Chondrocyte (in vitro differentiated cells): Measurements from ENCODE around the gene ARHGAP32. TPM values are rescaled to one million over a fixed set of nuclear protein-coding genes. Genes with fewer than 3 reads are reported as not detected.

Experiments used
- DNase-seq: peaks from one replicate; pipeline ENCODE4 v3.0.0; 2021; ENCODE audit warnings: mixed read lengths, low spot score
- H3K27ac Mint-ChIP-seq: one replicate; pipeline ENCODE4 v1.8.0; 2021; ENCODE audit warnings: mild to moderate bottlenecking, moderate library complexity, mixed read lengths; ENCODE audit not compliant: unreplicated experiment
- H3K27me3 Mint-ChIP-seq: 2 replicates; pipeline ENCODE4 v1.8.0; 2021; ENCODE audit warnings: low read depth, mixed read lengths
- H3K36me3 Mint-ChIP-seq: 2 replicates; pipeline ENCODE4 v1.8.0; 2021; ENCODE audit warnings: low read depth, mixed read lengths
- H3K4me1 Mint-ChIP-seq: 2 replicates; pipeline ENCODE4 v1.8.0; 2021; ENCODE audit warnings: low read depth, mild to moderate bottlenecking, mixed read lengths
- H3K4me3 Mint-ChIP-seq: one replicate; pipeline ENCODE4 v1.8.0; 2021; ENCODE audit warnings: mild to moderate bottlenecking, moderate library complexity, mixed read lengths; ENCODE audit not compliant: unreplicated experiment
- H3K9me3 Mint-ChIP-seq: 2 replicates; pipeline ENCODE4 v1.8.0; 2021; ENCODE audit warnings: low read depth, mixed read lengths
- CTCF ChIP-seq: fragments of 200-600 bp; sonication (generic); IDR thresholded peaks from 2 replicates; pipeline ENCODE4 v1.5.0; 2021; ENCODE audit warnings: antibody characterized with exemption, mild to moderate bottlenecking, moderate library complexity
- total RNA-seq: library from RNA; stranded (reverse); gene quantifications from 3 replicates; pipeline ENCODE4 v1.2.1, GENCODE V29; 2021

Gene ARHGAP32
- total RNA-seq, 1 donor from 2014 or later = 15.8 TPM

GRCh38 chr11:129213261-129213660 is 21.1 kb upstream of the ARHGAP32 start:
- Mint-ChIP-seq H3K4me3 (no peak overlapping the region), H3K9me3 (peaks cover 3% of the 10 kb centered on the region), H3K36me3 (no peaks in the 10 kb centered on the region), H3K4me1 (peaks cover 32% of the 10 kb centered on the region), H3K27me3 (no peaks in the 10 kb centered on the region), H3K27ac (no peak overlapping the region)
- TF ChIP-seq CTCF = no peak
- DNase-seq = no peak

- Mint-ChIP-seq H3K27me3 (no peaks in the 10 kb centered on the region), H3K4me1 (peaks cover 39% of the 10 kb centered on the region), H3K36me3 (no peaks in the 10 kb centered on the region), H3K27ac (no peak overlapping the region), H3K9me3 (peaks cover 9% of the 10 kb centered on the region), H3K4me3 (no peak overlapping the region)
- DNase-seq = no peak
- TF ChIP-seq CTCF = no peak
These were observed 19.3 kb upstream of the ARHGAP32 start for GRCh38 chr11:129211397-129211796.

GRCh38 chr11:129210831-129211181 is 18.7 kb upstream of the ARHGAP32 start:
- Mint-ChIP-seq H3K9me3 (peaks cover 9% of the 10 kb centered on the region), H3K36me3 (no peaks in the 10 kb centered on the region), H3K27ac (no peak overlapping the region)

GRCh38 chr11:129209891-129210830 is 18.0 kb upstream of the ARHGAP32 start:
- Mint-ChIP-seq H3K4me3 (no peak overlapping the region), H3K27me3 (no peaks in the 10 kb centered on the region), H3K4me1 (peaks cover 35% of the 10 kb centered on the region), H3K36me3 (no peaks in the 10 kb centered on the region), H3K9me3 (peaks cover 9% of the 10 kb centered on the region), H3K27ac (no peak overlapping the region)
- no peak for TF ChIP-seq CTCF
- DNase-seq = no peak

More at GRCh38 chr11:129210831-129211181, 18.7 kb upstream of the ARHGAP32 start:
- H3K4me1 Mint-ChIP-seq = peaks cover 36% of the 10 kb centered on the region
- no peak overlapping the region for H3K4me3 Mint-ChIP-seq
- no peak for DNase-seq
- no peaks in the 10 kb centered on the region for H3K27me3 Mint-ChIP-seq
- no peak for TF ChIP-seq CTCF

GRCh38 chr11:129208863-129209262 is 16.7 kb upstream of the ARHGAP32 start:
- Mint-ChIP-seq H3K27ac (no peak overlapping the region), H3K4me1 (peaks cover 32% of the 10 kb centered on the region), H3K27me3 (no peaks in the 10 kb centered on the region), H3K4me3 (no peak overlapping the region), H3K36me3 (no peaks in the 10 kb centered on the region), H3K9me3 (peaks cover 7% of the 10 kb centered on the region)
- DNase-seq = no peak
- no peak for TF ChIP-seq CTCF
